H9 (cell line): ENCODE data around the gene DPAGT1. TPM values are rescaled to one million over a fixed set of nuclear protein-coding genes. Genes with fewer than 3 reads are reported as not detected.

ENCODE experiments used
- DNase-seq: peaks from one replicate; pipeline ENCODE4 v3.0.0-alpha.2; 2017
- H2AFZ ChIP-seq: one replicate; pipeline ENCODE4 v1.6.1; 2013; ENCODE audit warnings: mild to moderate bottlenecking, low read length, control low read depth, moderate library complexity
- H2AK5ac ChIP-seq: 2 replicates; pipeline ENCODE4 v1.6.1; 2013; ENCODE audit warnings: low read length, control low read depth, mixed read lengths; ENCODE audit not compliant: insufficient read length
- H2BK120ac ChIP-seq: one replicate; pipeline ENCODE4 v1.6.1; 2013; ENCODE audit warnings: low read depth, mild to moderate bottlenecking, low read length, control low read depth, inconsistent platforms; ENCODE audit not compliant: poor library complexity, severe bottlenecking
- H2BK12ac ChIP-seq: 2 replicates; pipeline ENCODE4 v1.6.1; 2013; ENCODE audit warnings: low read length, control low read depth, mixed read lengths, low read depth; ENCODE audit not compliant: insufficient read length
- H2BK15ac ChIP-seq: 2 replicates; pipeline ENCODE4 v1.6.1; 2013; ENCODE audit warnings: low read depth, low read length, control low read depth
- H2BK20ac ChIP-seq: one replicate; pipeline ENCODE4 v1.6.1; 2013; ENCODE audit warnings: low read depth, mild to moderate bottlenecking, low read length, control low read depth, inconsistent platforms; ENCODE audit not compliant: poor library complexity, severe bottlenecking
- H2BK5ac ChIP-seq: 2 replicates; pipeline ENCODE4 v1.6.1; 2013; ENCODE audit warnings: low read length, control low read depth, mixed read lengths; ENCODE audit not compliant: insufficient read length
- H3K14ac ChIP-seq: 2 replicates; pipeline ENCODE4 v1.6.1; 2013; ENCODE audit warnings: low read length, control low read depth; ENCODE audit not compliant: insufficient read depth
- H3K18ac ChIP-seq: 2 replicates; pipeline ENCODE4 v1.6.1; 2013; ENCODE audit warnings: low read depth, mild to moderate bottlenecking, mixed read lengths, low read length, control low read depth; ENCODE audit not compliant: insufficient read length
- H3K23ac ChIP-seq: 2 replicates; pipeline ENCODE4 v1.6.1; 2013; ENCODE audit warnings: low read length, control low read depth, mixed read lengths, low read depth; ENCODE audit not compliant: insufficient read length
- H3K23me2 ChIP-seq: 2 replicates; pipeline ENCODE4 v1.6.1; 2013; ENCODE audit warnings: low read depth, mild to moderate bottlenecking, mixed read lengths, low read length, control low read depth; ENCODE audit not compliant: insufficient read length, poor library complexity, severe bottlenecking
- H3K27ac ChIP-seq: 2 replicates; pipeline ENCODE4 v1.5.1; 2013; ENCODE audit warnings: low read length, control low read depth, mixed read lengths, low read depth; ENCODE audit not compliant: insufficient read length
- H3K27me3 ChIP-seq: 2 replicates; pipeline ENCODE4 v1.6.1; 2013; ENCODE audit warnings: low read length, control low read depth, inconsistent platforms; ENCODE audit not compliant: insufficient read depth
- H3K4ac ChIP-seq: 2 replicates; pipeline ENCODE4 v1.6.1; 2013; ENCODE audit warnings: low read depth, mild to moderate bottlenecking, control low read depth, inconsistent platforms, low read length, moderate library complexity
- H3K4me1 ChIP-seq: 2 replicates; pipeline ENCODE4 v1.6.1; 2013; ENCODE audit warnings: low read length, control low read depth, inconsistent platforms; ENCODE audit not compliant: insufficient read depth
- H3K4me2 ChIP-seq: 2 replicates; pipeline ENCODE4 v1.6.1; 2013; ENCODE audit warnings: low read length, control low read depth, mixed read lengths; ENCODE audit not compliant: insufficient read length, insufficient read depth
- H3K56ac ChIP-seq: 2 replicates; pipeline ENCODE4 v1.6.1; 2013; ENCODE audit warnings: low read depth, mild to moderate bottlenecking, mixed read lengths, low read length, control low read depth; ENCODE audit not compliant: insufficient read length
- H3K79me1 ChIP-seq: 2 replicates; pipeline ENCODE4 v1.6.1; 2013; ENCODE audit warnings: low read depth, mild to moderate bottlenecking, moderate library complexity, low read length, control low read depth, inconsistent platforms; ENCODE audit not compliant: insufficient read depth, poor library complexity, severe bottlenecking
- H3K79me2 ChIP-seq: 2 replicates; pipeline ENCODE4 v1.6.1; 2013; ENCODE audit warnings: low read length, control low read depth, inconsistent platforms; ENCODE audit not compliant: insufficient read depth
- H3K9ac ChIP-seq: 2 replicates; pipeline ENCODE4 v1.6.1; 2013; ENCODE audit warnings: low read length, control low read depth, mixed read lengths; ENCODE audit not compliant: insufficient read length; ENCODE audit errors: extremely low read depth
- H3K9me3 ChIP-seq: one replicate; pipeline ENCODE4 v1.6.1; 2013; ENCODE audit warnings: low read depth, low read length, inconsistent platforms; ENCODE audit not compliant: control insufficient read depth
- H3T11ph ChIP-seq: one replicate; pipeline ENCODE4 v1.6.1; 2013; ENCODE audit warnings: mild to moderate bottlenecking, low read length, control low read depth, inconsistent platforms
- H4K20me1 ChIP-seq: one replicate; pipeline ENCODE4 v1.6.1; 2013; ENCODE audit not compliant: control insufficient read depth, insufficient read length, insufficient read depth
- H4K5ac ChIP-seq: 2 replicates; pipeline ENCODE4 v1.6.1; 2013; ENCODE audit warnings: low read depth, mild to moderate bottlenecking, mixed read lengths, low read length, control low read depth; ENCODE audit not compliant: insufficient read length
- H4K8ac ChIP-seq: replicated peaks from 2 replicates; pipeline ENCODE4 v1.6.1; 2013; ENCODE audit warnings: low read length, control low read depth, mixed read lengths, low read depth; ENCODE audit not compliant: insufficient read length
- H4K91ac ChIP-seq: 2 replicates; pipeline ENCODE4 v1.6.1; 2013; ENCODE audit warnings: low read depth, mild to moderate bottlenecking, moderate library complexity, mixed read lengths, low read length, control low read depth; ENCODE audit not compliant: insufficient read length
- H3K27ac Mint-ChIP-seq, 3 experiments: 2 replicates in 2 of 3; 3 replicates in 1 of 3; pipeline ENCODE4 v1.8.0; 2020 to 2021; ENCODE audit warnings: mixed read lengths in 3 of 3, mild to moderate bottlenecking in 1 of 3, moderate library complexity in 1 of 3
- H3K27me3 Mint-ChIP-seq: 2 replicates; pipeline ENCODE4 v1.8.0; 2021; ENCODE audit warnings: low read depth, mild to moderate bottlenecking, moderate library complexity, mixed read lengths
- H3K36me3 Mint-ChIP-seq, 3 experiments: 2 replicates in 2 of 3; 3 replicates in 1 of 3; pipeline ENCODE4 v1.8.0; 2020 to 2021; ENCODE audit warnings: low read depth in 3 of 3, mixed read lengths in 3 of 3; ENCODE audit not compliant: insufficient read depth in 1 of 3
- H3K4me1 Mint-ChIP-seq, 2 experiments: 2 replicates each; pipeline ENCODE4 v1.8.0; 2020; ENCODE audit warnings: mixed read lengths in 2 of 2
- H3K4me3 Mint-ChIP-seq, 2 experiments: 2 replicates in 1 of 2; 3 replicates in 1 of 2; pipeline ENCODE4 v1.8.0; 2020 to 2021; ENCODE audit warnings: mild to moderate bottlenecking in 2 of 2, mixed read lengths in 2 of 2, moderate library complexity in 1 of 2
- H3K9me3 Mint-ChIP-seq, 2 experiments: 2 replicates in 1 of 2; 3 replicates in 1 of 2; pipeline ENCODE4 v1.8.0; 2020; ENCODE audit warnings: mild to moderate bottlenecking in 2 of 2, mixed read lengths in 2 of 2, moderate library complexity in 1 of 2
- CTCF ChIP-seq: fragments of 200-600 bp; sonication (generic); conservative IDR thresholded peaks from 3 replicates; pipeline ENCODE4 v1.8.0; 2021; ENCODE audit warnings: antibody characterized with exemption, mild to moderate bottlenecking
- WGBS: extraction: QIAGEN DNeasy Blood & Tissue Kit; methylation state at CpG from one replicate; pipeline ENCODE4 v1.1.7; 2013; ENCODE audit warnings: missing lambda C conversion rate, low lambda C conversion rate, mixed read lengths; ENCODE audit not compliant: insufficient read length; ENCODE audit errors: extremely low coverage; 5-methylcytosine and 5-hydroxymethylcytosine counted together
- total RNA-seq: library from RNA; stranded (reverse); gene quantifications from 2 replicates; pipeline ENCODE4 v1.2.1, GENCODE V29; 2021

Gene DPAGT1
- total RNA-seq, 1 experiment from 2014 or later, result 43.6 TPM

- peaks cover 22 to 82% (median 62%) of the 10 kb centered on the region in 3 experiments; a peak in 6 of 7 replicates for H3K36me3 Mint-ChIP-seq
- Histone ChIP-seq H3K79me1 (peaks cover 3% of the 10 kb centered on the region), H3K9ac (no peak overlapping the region), H3K4ac (no peak overlapping the region), H3K4me2 (no peak overlapping the region), H2AK5ac (no peak overlapping the region), H3K9me3 (no peaks in the 10 kb centered on the region), H3K27ac (no peak overlapping the region), H3K27me3 (no peaks in the 10 kb centered on the region), H2BK5ac (no peak overlapping the region), H3K14ac (no peak overlapping the region), H4K8ac (no peak overlapping the region), H2AFZ (no peak overlapping the region), H2BK12ac (no peak overlapping the region), H2BK20ac (no peak overlapping the region), H3K23ac (no peak overlapping the region), H4K5ac (no peak overlapping the region), H3K56ac (no peak overlapping the region), H3K79me2 (no peaks in the 10 kb centered on the region), H2BK120ac (no peak overlapping the region), H2BK15ac (no peak overlapping the region), H3K4me1 (no peaks in the 10 kb centered on the region), H4K91ac (no peak overlapping the region), H3K18ac (no peak overlapping the region), H3K23me2 (no peaks in the 10 kb centered on the region), H3T11ph (no peak overlapping the region), H4K20me1 (no peaks in the 10 kb centered on the region)
- H3K4me3 Mint-ChIP-seq, result no peak overlapping the region
- WGBS, result no CpG with 5 or more reads among the region's 11 CpGs
- no peaks in the 10 kb centered on the region for H3K27me3 Mint-ChIP-seq
- TF ChIP-seq CTCF, result no peak
- H3K4me1 Mint-ChIP-seq, result no peaks in the 10 kb centered on the region
- 0 out of 7 replicates have a peak overlapping the region, but pooled peaks of 1 of the 3 experiments have one; percentile 57 for H3K27ac Mint-ChIP-seq
- no peaks in the 10 kb centered on the region for H3K9me3 Mint-ChIP-seq
- DNase-seq, result no peak
Measured at GRCh38 chr11:119077839-119078238, 23.8 kb downstream of the DPAGT1 start.
